Lower leg skin (tissue), 4 donors: ENCODE results near the gene UBE4B. TPM values are rescaled to one million over a fixed set of nuclear protein-coding genes. Genes with fewer than 3 reads are reported as not detected.

Experiments
- DNase-seq, 2 donors: peaks; one replicate each; pipeline ENCODE4 v3.0.0-alpha.2; 2019; ENCODE audit warnings: low spot score in 2 of 2
- H3K4me3 ChIP-seq: fragments of 200-600 bp; sonication (generic); 2 replicates; pipeline ENCODE4 v1.5.1; 2017; ENCODE audit warnings: mild to moderate bottlenecking, low read depth; ENCODE audit not compliant: poor library complexity, severe bottlenecking
- POLR2A ChIP-seq, 2 donors: fragments of 450-650 bp; IDR thresholded peaks; one replicate each; pipeline ENCODE4 v1.6.1; 2016 to 2017; ENCODE audit warnings: antibody characterized with exemption in 2 of 2, mild to moderate bottlenecking in 1 of 2, moderate library complexity in 1 of 2
- WGBS, 2 donors: methylation state at CpG; one replicate each; pipeline ENCODE4 v1.1.5; 2018; 5-methylcytosine and 5-hydroxymethylcytosine counted together
- intact Hi-C: fragments of 100-400 bp; cut with DNase I; formaldehyde crosslinking; loops from one replicate; pipeline ENCODE4 v1.15.0; 2023; ENCODE audit warnings: low total_unique reads
- total RNA-seq, 4 donors: library from RNA; depleted of rRNA; stranded (reverse); fragments of >200 nt; gene quantifications; one replicate each; pipeline ENCODE4 v1.1.0, GENCODE V29; 2016
- TF ChIP-seq, protein P1 (sequence below), 3 donors: fragments of 450-650 bp; IDR thresholded peaks; one replicate each; pipeline ENCODE4 v1.5.1; 2016; ENCODE audit warnings: antibody characterized with exemption in 3 of 3, mild to moderate bottlenecking in 3 of 3, moderate library complexity in 2 of 3

The UBE4B gene
- total RNA-seq, 4 donors from 2014 or later, result 65.7 to 114 (median 69.9) TPM

DNA sequence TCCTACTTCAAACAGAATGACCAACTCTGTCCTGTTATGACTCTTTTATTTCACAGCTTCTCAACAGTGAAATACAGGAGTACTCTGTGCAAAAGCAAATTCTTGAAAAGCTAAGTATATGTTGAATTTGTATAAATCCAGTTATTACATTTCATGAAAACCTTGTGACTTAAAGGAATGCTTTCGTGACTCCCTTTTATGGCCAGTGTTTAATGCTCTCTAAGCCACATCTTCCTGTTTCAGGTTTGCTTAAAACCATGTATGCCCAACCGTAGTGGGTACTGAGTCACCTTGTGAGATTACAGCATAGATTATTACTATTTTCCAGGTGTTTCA, 137.4 kb downstream of the UBE4B start:
- no peak overlapping the region for H3K4me3 ChIP-seq
- TF ChIP-seq POLR2A (IDR thresholded peaks at IDR 0.05), result no peak
- TF ChIP-seq, protein P1, sequence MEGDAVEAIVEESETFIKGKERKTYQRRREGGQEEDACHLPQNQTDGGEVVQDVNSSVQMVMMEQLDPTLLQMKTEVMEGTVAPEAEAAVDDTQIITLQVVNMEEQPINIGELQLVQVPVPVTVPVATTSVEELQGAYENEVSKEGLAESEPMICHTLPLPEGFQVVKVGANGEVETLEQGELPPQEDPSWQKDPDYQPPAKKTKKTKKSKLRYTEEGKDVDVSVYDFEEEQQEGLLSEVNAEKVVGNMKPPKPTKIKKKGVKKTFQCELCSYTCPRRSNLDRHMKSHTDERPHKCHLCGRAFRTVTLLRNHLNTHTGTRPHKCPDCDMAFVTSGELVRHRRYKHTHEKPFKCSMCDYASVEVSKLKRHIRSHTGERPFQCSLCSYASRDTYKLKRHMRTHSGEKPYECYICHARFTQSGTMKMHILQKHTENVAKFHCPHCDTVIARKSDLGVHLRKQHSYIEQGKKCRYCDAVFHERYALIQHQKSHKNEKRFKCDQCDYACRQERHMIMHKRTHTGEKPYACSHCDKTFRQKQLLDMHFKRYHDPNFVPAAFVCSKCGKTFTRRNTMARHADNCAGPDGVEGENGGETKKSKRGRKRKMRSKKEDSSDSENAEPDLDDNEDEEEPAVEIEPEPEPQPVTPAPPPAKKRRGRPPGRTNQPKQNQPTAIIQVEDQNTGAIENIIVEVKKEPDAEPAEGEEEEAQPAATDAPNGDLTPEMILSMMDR (IDR thresholded peaks at IDR 0.05), result no peak
- DNase-seq, result no peak
- intact Hi-C loops, result no loop called here
- 67 to 82% methylated on average over 2 of the region's 2 CpGs for WGBS, 2 donors

GRCh38 chr1:10171105-10171767, 138.5 kb downstream of the UBE4B start:
- 89 to 91% methylated on average over 16 of the region's 16 CpGs for WGBS, 2 donors
- no peak for DNase-seq
- TF ChIP-seq, protein P1 (IDR thresholded peaks at IDR 0.05), result no peak
- no peak for TF ChIP-seq POLR2A (IDR thresholded peaks at IDR 0.05)
- intact Hi-C loops, result no loop called here
- H3K4me3 ChIP-seq, result no peak overlapping the region

GRCh38 chr1:10171995-10172669, 139.4 kb downstream of the UBE4B start:
- WGBS, 2 donors, result 93 to 96% methylated on average over 8 of the region's 8 CpGs
- no peak overlapping the region for H3K4me3 ChIP-seq
- no peak for DNase-seq
- intact Hi-C loops, result no loop called here
- TF ChIP-seq, protein P1 (IDR thresholded peaks at IDR 0.05), result no peak
- no peak for TF ChIP-seq POLR2A (IDR thresholded peaks at IDR 0.05)

DNA sequence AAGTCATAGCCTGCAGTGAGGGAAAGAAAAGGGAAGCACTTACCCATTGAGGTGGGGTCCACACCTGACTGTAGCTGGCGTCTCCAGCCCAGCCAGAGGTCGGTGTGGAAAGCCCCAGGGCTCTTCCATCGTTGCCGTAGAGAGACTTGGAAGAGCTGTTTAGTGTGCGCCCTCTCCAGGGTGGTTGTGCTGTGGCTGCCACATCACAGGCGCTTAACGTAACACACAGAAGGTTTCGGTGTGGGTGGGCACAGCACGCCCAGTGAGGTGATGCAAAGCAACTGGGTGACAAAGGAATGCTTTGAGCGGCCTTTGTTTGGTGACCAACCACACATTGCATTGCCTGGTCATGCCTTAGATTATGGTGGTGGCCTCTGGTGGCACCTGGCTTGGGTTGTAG, 140.8 kb downstream of the UBE4B start:
- intact Hi-C loops, result no loop called here
- DNase-seq, result no peak
- WGBS, 2 donors, result 87 to 94% methylated on average over 10 of the region's 10 CpGs
- TF ChIP-seq, protein P1 (IDR thresholded peaks at IDR 0.05), result no peak
- TF ChIP-seq POLR2A (IDR thresholded peaks at IDR 0.05), result no peak
- no peak overlapping the region for H3K4me3 ChIP-seq

DNA sequence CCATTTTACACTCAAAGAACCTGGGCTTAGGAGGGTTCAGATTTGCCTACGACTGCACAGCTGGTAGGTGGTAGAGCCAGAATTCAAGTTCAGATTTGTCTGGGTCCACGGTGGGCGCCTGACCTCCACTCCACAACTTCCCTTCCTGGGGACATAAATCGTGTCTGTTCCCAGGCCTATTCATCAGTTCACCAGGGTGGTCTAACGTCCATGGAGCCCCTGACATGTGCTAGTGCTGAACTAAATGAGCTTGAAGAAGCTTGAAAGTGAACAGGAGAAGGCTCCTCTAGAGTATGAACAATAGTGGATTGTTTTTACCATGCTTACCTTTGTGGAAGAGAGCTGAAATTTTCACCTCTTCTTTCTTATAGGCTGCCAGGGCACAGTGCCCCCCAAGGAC, 145.1 kb downstream of the UBE4B start:
- no peak for TF ChIP-seq POLR2A (IDR thresholded peaks at IDR 0.05)
- TF ChIP-seq, protein P1 (IDR thresholded peaks at IDR 0.05), result no peak
- intact Hi-C loops, result no loop called here
- WGBS, 2 donors, result 63 to 66% methylated on average over 5 of the region's 5 CpGs
- DNase-seq, result no peak
- no peak overlapping the region for H3K4me3 ChIP-seq
